Choroid plexus epithelial cell (primary cell): ENCODE data around the gene LBP.

Experiments
- DNase-seq: peaks from one replicate; pipeline ENCODE4 v3.0.0-alpha.2; 2010; ENCODE audit warnings: low read depth
- H3K4me3 ChIP-seq: 2 replicates; pipeline ENCODE4 v1.5.1; 2011; ENCODE audit warnings: low read depth, mild to moderate bottlenecking, control low read depth, low read length, moderate library complexity
- TF ChIP-seq, protein P1 (sequence below): conservative IDR thresholded peaks from 2 replicates; pipeline ENCODE4 v1.5.1; 2011; ENCODE audit warnings: low read depth, mild to moderate bottlenecking, control low read depth, inconsistent platforms, low read length, moderate library complexity

Gene LBP

DNA sequence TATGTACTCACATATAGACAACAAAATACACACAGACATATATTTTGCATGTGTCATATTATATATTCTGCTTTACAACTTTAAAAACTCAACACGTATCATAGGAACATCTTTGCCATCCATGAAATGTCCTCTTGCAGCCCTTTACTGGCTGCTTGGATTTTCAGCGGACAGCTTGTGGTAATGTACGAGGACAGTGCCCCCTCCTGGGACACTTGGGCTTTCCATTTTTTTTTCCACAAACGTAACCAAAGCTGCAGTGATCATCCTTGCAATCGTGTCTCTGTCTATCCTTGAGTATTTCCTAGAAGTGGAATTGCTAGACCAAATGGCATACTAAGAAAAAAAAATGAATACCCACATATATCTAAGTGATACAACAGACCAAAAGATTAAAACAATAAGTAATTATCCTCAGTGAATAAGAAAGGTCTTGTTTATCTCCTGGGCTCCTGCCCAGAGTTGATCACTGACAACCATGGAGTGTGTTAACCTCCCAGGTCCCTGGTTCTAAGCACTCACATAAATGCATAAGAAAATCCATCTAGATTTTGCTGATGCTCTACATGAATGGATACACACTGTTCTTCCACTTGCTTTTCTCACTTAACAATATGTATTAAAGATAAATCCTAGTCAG lies 24.2 kb upstream of the LBP start:
- no peak overlapping the region for H3K4me3 ChIP-seq
- DNase-seq, result peak; percentile 86

DNA sequence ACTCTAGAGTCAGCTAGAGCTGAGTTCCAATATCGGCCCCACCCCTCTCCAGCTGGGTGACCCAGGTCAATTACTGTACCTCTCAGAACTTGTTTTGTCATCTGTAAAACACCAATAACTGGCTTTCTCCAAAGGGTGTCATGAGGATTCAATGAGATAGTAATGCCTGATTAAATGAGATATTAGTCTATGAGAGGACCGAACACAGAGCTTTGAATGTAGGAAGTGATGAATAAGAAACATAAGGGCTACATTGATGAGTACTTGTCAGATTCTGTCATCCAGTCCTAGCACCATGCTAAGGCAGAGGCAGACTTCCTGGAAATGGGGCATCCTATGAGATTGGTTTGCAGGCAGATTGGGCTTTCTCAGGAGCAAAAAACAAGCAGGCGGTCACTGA lies 22.1 kb upstream of the LBP start:
- TF ChIP-seq, protein P1, sequence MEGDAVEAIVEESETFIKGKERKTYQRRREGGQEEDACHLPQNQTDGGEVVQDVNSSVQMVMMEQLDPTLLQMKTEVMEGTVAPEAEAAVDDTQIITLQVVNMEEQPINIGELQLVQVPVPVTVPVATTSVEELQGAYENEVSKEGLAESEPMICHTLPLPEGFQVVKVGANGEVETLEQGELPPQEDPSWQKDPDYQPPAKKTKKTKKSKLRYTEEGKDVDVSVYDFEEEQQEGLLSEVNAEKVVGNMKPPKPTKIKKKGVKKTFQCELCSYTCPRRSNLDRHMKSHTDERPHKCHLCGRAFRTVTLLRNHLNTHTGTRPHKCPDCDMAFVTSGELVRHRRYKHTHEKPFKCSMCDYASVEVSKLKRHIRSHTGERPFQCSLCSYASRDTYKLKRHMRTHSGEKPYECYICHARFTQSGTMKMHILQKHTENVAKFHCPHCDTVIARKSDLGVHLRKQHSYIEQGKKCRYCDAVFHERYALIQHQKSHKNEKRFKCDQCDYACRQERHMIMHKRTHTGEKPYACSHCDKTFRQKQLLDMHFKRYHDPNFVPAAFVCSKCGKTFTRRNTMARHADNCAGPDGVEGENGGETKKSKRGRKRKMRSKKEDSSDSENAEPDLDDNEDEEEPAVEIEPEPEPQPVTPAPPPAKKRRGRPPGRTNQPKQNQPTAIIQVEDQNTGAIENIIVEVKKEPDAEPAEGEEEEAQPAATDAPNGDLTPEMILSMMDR, result no peak
- no peak overlapping the region for H3K4me3 ChIP-seq
- DNase-seq, result no peak

More for the DNA sequence above, 24.2 kb upstream of the LBP start:
- TF ChIP-seq, protein P1, result peak; percentile 85

DNA sequence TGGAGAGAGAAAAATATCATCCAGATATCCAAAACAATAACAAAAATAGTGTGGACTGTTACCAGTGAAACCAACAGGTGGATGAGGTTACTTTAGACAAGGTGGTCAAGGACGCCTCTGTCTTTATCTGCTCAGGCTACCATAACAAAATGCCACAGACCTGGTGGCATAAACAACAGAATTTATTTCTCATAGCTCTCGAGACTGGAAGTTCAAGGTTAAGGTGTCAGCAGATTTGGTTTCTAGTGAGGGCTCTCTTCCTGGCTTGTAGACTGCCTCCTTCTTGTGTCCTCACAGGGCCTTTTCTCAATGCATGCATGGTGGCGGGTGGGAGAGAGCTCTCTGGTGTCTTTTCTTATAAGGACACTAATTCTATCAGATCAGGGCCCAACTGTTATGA lies 21.1 kb upstream of the LBP start:
- no peak overlapping the region for H3K4me3 ChIP-seq
- TF ChIP-seq, protein P1, result no peak
- no peak for DNase-seq

DNA sequence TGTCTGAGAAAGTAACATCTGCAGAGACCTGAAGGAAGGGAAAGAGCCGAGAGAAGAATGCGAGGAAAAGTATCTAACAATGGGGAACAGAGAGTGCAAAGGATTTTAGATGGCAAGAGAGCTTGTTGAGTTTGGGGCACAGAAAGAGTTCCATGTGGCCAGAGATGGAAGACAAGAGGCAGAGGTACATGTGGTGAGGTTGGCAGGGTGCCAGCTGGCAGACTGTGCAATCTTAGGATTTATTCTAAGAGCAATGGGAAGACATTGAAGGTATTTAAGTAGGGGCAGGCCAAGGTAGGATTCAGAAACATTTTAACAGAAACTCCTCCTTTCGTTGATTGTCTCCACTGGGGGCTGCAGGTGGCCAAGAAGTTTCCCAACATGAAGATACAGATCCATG lies 20.4 kb upstream of the LBP start:
- TF ChIP-seq, protein P1, result no peak
- no peak for DNase-seq
- no peak overlapping the region for H3K4me3 ChIP-seq

DNA sequence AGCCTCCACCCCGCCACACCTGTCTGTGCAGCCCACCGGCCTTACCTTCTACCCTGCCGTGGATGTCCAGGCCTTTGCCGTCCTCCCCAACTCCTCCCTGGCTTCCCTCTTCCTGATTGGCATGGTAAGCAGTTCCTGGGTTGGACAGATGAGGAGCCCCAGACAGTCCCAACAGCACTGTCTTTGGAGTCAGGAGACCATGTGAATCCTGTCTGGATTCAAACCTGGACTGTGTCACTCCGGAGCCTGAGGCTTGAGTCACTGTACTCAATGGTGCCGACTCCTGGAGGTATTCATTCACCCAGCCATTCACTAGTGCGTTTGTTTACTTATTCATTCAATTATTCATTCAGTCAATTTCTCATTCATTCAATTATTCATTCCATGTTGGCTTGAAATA lies 20.0 kb upstream of the LBP start:
- H3K4me3 ChIP-seq, result no peak overlapping the region
- DNase-seq, result no peak
- TF ChIP-seq, protein P1, result no peak

DNA sequence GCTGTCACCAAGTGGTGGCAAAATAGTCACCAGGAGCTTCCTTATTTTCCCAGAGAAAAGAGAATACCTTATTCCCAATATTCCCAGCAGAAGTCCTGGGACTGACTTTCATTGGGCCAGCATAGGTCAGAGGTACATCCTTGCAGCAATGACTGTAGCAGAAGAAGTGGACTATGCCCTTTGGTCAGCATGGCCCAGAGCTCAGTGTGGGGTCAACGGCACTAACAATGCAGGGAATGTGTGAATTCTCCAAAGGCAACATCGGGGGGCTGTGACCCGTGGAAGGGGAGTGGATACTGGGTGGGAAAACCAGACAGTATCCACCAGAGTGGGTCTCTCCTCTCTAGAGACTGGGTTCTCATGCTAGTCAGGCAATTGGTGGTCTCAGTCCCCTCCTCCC lies 15.6 kb upstream of the LBP start:
- DNase-seq, result no peak
- TF ChIP-seq, protein P1, result no peak
- no peak overlapping the region for H3K4me3 ChIP-seq

DNA sequence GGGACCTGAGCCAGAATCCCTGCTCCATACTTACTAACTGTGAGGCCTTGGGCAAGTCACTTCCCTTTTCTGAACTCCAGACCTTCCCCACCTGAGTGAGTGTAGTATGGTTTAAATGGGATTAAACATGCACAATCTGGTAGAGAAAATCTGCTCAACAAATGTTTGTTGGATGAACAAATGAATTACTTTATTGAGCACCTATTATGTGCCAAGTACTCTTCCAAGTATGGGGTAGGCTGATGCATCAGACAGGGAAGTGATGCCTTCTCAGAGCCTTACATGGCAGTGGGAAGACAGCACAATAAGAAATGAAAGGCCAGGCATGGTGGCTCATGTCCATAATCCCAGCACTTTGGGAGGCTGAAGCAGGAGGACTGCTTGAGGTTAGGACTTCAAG lies 15.0 kb upstream of the LBP start:
- DNase-seq, result no peak
- TF ChIP-seq, protein P1, result no peak
- H3K4me3 ChIP-seq, result no peak overlapping the region
